Stimulated activated CD4-positive, alpha-beta T cell treated with anti-CD3 and anti-CD28 coated beads, Interleukin-4, amount 100 ng/mL, for 24 hours (primary cell): ENCODE results near the gene TRPM4.
"Not testable (repeated sequence)": the region's sequence is repeated elsewhere in the genome, so short reads cannot be mapped to it uniquely, and the experiment has no call there.

Experiments used
- DNase-seq: peaks from one replicate; pipeline ENCODE4 v3.0.0-alpha.2; 2020

Gene TRPM4

GRCh38 chr19:49151267-49152118 lies 6.1 kb upstream of the TRPM4 start:
- DNase-seq: no peak

DNA sequence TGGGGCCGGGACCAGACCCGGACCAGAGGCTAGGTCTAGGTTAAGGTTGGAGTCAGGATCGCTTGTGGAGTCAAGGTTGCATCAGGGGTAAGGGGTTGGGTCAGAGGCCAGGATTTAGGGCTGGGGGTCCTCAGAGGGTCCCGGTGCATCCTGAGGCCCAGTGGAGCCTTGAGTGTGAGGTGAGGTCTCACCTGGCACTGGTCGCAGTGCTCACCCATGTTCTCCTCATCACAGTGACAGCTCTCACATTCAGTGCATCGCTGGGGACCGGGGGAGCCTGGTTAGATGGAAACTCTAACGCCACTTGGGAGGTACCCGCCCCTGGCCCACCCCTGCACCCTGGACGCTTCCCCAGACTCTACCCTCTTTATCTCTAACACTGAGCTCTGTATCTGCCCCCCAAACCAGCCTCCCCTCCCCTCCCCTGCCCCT lies 5.5 kb upstream of the TRPM4 start:
- DNase-seq: no peak

- no peak for DNase-seq
These were observed 4.3 kb upstream of the TRPM4 start for GRCh38 chr19:49153167-49153809.

GRCh38 chr19:49154279-49154678 lies 3.3 kb upstream of the TRPM4 start:
- no peak for DNase-seq

- DNase-seq: no peak
These were observed 2.4 kb upstream of the TRPM4 start, which contains the start of gene HRC for GRCh38 chr19:49155005-49155819. TSS of gene HRC (minus strand) at chr19:49155396. CDS start at chr19:49155237, 159 bp downstream.

- DNase-seq: no peak
These were observed 1.7 kb upstream of the TRPM4 start for GRCh38 chr19:49155820-49156346.

GRCh38 chr19:49160450-49161189 lies 3.0 kb downstream of the TRPM4 start:
- DNase-seq: no peak

DNA sequence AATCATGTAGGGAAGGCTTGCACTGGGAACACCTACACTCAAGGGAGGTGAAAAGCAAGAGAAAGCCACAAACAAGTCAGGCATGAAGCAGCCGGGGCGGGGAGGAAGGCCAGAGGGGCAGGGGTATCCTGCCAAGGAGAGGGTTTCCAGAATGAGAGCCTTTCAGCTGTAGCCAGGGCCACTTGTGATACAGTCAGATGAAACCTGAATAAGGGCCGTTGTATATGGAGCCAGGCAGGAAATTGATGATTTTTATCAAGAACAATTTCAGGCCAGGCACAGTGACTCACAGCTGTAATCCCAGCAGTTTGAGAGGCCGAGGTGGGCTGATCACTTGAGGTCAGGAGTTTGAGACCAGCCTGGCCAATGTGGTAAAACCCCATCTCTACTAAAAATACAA lies 4.4 kb downstream of the TRPM4 start:
- DNase-seq: no peak

- DNase-seq: no peak
These were observed 7.6 kb downstream of the TRPM4 start for GRCh38 chr19:49165111-49165750.

GRCh38 chr19:49165865-49166301 lies 8.3 kb downstream of the TRPM4 start:
- no peak for DNase-seq

DNA sequence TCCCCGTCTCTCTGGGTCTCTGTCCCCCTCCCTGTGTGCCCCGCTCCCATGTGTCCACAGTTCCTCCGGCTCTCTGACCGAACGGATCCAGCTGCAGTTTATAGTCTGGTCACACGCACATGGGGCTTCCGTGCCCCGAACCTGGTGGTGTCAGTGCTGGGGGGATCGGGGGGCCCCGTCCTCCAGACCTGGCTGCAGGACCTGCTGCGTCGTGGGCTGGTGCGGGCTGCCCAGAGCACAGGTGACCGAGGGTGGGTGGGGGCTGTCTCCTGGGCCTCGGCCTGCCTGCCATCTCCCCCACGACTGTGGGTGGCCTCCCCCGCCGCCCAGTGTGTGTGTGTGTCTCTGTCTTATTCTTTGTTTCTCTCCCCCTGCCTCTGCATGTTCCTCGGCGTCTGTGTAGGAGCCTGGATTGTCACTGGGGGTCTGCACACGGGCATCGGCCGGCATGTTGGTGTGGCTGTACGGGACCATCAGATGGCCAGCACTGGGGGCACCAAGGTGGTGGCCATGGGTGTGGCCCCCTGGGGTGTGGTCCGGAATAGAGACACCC lies 10.3 kb downstream of the TRPM4 start:
- DNase-seq: no peak

GRCh38 chr19:49168421-49168820 lies 10.8 kb downstream of the TRPM4 start:
- DNase-seq: no peak

GRCh38 chr19:49173198-49173597 lies 15.6 kb downstream of the TRPM4 start:
- no peak for DNase-seq

DNA sequence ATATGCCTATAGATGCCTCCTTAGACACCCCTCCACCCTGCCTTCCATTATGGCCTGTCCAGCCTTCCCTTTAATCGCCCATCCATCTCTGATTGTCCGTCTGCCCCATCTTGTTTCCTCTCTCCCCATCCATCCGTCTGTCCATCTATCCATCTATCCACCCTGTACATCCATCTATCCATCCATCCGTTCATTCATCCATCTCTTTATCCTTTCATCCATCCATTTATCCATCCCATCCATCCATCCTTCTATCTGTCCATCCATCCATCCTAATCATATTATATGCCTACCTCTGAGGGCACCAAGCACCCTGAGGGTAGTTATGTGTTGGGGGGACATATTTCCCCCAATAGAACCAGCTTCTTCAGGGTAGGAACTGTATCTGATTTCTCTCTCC lies 23.1 kb downstream of the TRPM4 start:
- DNase-seq: no peak

DNA sequence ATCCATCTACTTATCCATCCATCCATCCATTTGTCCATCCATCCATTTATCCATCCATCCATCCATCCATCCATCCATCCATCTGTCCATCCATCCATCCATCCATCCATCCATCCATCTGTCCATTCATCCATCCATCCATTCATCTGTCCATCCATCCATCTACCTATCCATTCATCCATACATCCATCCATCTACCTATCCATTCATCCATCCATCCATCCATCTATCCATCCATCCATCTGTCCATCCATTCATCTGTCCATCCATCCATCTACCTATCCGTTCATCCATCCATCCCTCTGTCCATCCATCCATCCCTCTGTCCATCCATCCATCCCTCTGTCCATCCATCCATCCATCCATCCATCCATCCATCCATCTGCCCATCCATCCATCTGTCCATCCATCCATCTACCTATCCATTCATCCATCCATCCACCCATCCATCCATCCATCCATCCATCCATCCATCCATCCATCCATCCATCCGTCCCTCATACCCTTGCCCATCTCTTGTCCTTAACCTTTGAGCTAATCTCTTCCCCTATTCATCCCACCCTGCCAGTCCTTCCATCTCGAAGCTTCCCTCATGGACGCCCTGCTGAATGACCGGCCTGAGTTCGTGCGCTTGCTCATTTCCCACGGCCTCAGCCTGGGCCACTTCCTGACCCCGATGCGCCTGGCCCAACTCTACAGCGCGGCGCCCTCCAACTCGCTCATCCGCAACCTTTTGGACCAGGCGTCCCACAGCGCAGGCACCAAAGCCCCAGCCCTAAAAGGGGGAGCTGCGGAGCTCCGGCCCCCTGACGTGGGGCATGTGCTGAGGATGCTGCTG lies 24.6 kb downstream of the TRPM4 start:
- DNase-seq: not testable (repeated sequence)

DNA sequence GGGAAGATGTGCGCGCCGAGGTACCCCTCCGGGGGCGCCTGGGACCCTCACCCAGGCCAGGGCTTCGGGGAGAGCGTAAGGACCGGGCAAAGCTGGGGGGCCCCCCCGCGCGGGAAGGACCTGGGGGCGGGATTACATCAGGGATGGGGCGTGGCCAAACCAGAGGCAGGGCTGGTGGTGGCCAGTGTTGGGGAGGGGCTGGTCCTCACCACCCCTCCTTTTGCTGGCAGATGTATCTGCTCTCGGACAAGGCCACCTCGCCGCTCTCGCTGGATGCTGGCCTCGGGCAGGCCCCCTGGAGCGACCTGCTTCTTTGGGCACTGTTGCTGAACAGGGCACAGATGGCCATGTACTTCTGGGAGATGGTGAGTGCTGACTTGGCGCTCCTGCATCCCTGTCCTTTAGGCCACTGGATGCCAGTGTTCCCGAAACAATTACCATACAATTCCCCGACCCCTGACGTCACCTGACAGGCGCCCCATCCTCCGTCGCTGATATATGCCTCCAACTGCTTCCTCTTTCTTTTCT lies 25.3 kb downstream of the TRPM4 start:
- no peak for DNase-seq

DNA sequence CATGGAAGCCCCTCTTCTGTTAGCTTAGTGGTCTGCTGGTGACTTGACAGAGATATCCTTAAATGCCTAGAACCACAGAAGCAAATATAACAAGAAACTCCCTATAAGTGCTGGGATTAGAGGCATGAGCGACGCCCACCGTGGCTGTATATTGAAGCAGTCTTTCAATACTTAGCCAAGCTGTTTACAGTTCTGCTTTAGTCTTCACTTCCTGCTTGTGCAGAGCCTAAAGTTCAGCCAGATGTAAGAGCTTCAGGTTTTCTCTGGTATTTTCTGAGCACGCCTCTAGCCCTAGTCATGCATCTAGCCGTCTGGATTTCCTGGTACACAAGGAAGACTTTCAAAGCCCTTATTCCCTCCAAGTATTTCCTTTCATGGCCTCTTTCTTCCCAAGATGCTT lies 28.5 kb downstream of the TRPM4 start:
- no peak for DNase-seq

DNA sequence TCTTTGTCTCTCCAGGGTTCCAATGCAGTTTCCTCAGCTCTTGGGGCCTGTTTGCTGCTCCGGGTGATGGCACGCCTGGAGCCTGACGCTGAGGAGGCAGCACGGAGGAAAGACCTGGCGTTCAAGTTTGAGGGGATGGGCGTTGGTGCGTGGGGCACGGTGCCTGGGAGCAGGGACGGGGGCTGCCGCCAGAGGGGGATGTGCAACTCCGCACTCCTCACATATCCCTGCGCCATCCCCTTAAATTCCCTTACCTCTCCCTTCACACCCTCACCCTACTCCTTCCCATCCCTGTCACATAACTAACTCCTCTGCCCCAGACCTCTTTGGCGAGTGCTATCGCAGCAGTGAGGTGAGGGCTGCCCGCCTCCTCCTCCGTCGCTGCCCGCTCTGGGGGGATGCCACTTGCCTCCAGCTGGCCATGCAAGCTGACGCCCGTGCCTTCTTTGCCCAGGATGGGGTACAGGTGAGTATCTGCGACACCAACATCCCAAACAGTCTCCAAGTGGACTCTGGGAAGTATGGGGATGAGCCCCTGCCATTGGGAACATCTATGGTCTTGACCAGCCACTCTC lies 31.1 kb downstream of the TRPM4 start:
- DNase-seq: no peak

GRCh38 chr19:49189259-49189658 lies 31.7 kb downstream of the TRPM4 start:
- no peak for DNase-seq

GRCh38 chr19:49190781-49191180 lies 33.2 kb downstream of the TRPM4 start:
- DNase-seq: no peak
